GM18870 (cell line): Measurements from ENCODE around the gene TRIM8.

ENCODE experiments used
- ATAC-seq: cut with Tn5 transposase; IDR thresholded peaks from one replicate; pipeline ENCODE4 v1.9.1; 2021; ENCODE audit warnings: moderate library complexity; ENCODE audit not compliant: unreplicated experiment

Gene TRIM8

DNA sequence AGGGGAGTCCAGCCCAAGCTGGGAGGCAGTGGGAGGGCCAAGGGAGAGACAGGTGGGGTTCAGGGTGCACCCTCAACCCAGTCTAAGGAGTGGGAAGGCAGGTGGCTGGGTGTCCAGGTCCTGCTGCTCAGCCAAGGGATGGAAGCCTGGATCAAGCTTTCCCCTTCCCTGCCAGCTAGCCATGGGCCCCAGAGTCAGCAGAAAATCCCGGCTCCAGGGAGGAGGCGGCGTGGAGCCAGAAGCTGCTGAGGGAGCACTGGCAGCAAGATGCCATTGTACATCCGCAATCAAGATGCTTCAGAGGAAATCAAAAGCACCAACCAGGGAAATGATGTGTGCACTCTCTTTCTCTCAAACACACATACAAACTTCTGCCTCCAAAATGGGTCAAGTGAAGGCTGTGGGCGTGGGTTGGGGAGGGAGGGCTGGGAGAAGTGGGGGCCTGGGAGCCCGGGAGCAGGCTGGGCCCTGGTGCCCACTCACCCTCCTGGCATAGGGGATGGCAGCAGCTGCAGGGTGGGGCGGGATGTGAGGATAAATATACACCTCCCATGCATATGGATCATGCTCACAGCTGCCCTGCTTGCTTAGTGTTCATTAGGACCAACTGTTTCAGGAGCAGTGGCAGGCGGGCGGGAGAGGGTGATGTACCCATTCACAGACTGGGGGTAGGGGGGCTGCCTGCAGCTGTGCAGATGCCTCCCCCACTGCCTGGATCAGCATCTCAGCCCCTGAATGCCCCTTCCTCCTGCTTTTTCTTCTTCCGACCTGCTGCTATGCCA lies 24.2 kb downstream of the TRIM8 start:
- no peak for ATAC-seq

DNA sequence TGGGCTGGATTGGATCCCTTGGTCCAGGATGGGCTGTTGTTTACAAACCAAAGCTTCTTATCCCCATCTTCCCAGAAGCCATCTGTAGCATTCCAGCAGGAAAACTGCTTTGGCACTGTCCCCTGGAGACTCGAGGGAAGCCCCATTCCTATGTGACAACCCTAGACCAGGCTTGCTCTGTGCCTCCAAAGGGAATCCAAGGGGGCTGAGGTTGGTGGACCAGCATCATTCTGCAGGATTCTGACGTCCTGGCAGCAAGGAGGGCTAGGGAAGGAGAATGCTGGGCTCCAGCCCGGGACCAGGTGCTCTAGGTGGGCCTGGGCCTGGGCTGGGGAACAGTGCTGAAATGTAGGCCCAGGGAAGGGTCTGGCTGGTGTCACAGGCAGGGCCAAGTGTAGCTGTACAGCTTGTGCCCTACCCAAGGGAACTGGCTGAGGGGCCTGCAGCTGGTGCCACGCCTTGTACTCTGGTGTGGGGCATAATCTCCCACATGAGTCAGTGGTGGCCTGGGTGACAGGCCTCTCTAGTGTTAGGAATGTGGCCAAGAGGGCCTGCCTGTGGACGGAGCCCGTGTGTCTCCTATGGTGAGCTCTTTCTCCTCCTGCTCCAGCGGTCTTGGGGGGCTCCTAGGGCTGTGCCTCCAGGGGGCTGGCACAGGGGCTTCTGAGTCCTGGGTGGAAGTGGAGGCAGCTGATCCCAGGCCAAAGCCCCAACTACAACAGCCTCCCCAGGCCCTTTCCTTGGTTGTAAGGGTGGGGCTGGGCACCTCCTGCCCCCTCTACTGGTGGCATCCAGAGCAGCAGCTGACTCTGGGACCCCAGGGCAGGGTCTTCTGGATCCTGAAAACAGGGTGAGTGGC lies 25.2 kb downstream of the TRIM8 start:
- no peak for ATAC-seq

DNA sequence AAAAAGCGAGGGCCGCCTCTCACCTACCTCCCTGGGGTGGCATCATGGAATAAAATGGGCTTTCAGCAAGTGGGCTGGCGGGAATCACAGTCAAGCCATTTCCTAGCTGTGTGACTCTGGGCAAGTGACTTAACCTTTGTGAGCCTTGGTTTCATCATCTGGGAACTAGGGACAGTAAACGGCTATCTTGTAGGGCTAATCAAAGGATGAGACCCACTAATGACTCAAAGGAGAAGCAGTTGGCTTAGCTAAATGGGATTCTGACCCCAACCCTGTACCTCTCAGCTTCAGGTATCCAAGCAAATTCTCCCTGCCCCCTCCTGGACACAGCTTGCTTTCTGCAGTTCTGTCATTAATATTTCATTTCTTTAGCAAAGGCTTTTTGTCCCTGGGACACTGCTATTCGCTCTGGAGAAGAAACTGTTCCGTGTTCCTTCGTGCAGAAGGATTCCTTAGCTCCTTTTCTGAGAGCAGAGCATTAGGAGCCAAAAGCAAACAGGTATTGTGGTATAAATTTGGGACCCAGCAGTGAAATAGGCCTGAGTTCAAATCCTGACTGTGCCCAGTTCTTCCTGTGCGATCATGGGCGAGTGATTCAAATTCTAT lies 25.9 kb downstream of the TRIM8 start:
- no peak for ATAC-seq

DNA sequence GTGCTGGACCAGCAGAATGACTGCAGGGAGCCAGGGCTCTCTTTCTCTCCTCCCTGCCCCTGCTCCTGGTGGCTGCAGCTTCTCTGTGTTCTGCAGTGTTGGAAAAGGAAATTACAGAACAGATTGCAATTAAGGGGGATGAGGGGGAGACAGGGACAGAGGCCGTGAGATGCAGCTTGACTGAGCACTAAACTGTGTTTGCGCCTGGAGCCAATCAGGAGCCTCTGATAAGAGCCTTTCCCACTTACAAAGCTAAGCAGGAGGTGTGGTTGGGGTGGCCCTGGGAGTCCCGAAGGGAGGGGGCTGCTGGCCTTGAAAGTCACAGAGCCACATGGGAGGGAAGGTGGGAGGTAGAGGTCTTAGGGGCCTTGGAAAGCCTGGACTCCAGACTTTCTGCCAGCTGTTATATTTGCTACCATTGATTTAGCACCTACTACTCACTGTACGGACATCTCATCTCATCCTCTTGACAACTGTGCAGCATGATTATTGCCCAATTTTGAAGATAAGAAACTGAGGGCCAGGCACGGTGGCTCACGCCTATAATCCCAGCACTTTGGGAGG lies 26.7 kb downstream of the TRIM8 start:
- ATAC-seq: no peak

DNA sequence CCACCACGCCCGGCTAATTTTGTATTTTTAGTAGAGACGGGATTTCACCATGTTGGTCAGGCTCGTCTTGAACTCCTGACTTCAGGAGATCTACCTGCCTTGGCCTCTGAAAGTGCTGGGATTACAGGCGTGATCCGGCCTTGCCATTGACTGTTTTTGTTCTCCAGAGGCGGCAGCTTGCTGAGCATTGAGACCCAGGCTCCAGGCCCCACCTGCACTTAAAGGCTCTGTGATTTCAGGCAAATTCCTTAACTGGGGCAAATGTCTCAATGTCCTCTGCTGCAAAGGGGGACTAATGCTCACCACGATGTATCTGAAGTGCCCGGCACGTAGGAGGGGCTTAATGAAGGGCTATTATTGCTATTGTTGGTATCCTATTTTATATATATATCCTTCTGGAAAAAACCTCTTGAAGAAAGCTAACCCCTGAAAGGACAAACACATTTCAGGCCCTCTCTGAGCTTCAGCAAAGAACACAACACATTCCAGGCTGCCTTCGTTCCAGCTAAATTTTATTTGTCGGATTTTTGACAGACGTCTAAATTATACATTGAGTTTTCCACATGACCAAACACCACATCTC lies 29.0 kb downstream of the TRIM8 start:
- no peak for ATAC-seq

DNA sequence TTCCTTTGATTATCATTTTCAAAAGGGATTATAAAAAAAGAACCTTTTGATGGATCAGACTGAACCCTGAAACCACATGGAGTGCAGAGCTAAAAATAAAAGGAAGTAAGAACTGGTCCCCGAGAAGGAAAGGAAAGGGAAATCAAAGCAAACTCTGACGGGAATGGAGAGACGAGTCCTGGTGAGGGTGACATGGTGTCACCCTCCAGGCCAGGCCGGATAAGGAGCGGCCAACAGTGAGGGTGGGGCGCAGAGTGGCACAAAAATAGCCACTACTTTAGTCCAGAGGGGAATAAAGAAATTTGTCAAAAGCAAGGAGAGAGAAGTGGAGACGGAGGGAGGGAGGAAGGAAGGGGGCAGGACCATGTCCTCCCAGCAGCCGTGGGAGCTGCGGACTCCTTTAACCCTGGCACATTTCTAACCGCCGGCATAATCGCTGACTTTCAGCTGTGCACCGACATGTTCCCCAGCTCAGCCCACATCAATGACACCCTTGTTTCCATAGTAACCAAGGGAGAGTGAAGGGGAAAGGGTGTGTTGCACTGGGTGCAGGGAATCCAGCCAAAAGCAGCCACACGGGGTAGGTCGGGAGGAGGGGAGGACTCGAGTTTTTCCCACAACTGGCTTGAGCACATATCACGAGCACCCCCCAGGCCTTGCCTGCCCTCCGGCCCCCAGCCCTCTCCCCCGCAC lies 29.7 kb downstream of the TRIM8 start:
- no peak for ATAC-seq

DNA sequence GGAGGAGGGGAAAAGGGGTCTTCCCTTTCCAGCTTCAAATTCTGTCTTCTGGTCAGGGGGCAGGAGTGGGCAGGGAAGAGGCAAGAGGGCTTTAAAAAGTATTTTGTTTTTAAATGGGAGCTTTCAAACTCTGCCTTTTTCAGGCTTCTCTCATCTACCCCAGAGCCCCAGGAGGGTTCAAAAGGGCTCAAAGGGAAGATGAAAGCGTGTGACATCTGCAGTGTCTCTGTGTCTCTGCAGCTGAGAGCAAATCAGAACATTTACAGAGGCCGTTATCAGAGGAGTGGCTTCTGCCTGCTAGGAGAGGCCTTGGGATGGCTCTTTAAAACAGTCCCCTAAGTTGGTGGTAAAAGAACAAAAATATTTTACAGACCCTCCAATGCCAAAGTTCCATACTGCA lies 30.3 kb downstream of the TRIM8 start:
- ATAC-seq: no peak

DNA sequence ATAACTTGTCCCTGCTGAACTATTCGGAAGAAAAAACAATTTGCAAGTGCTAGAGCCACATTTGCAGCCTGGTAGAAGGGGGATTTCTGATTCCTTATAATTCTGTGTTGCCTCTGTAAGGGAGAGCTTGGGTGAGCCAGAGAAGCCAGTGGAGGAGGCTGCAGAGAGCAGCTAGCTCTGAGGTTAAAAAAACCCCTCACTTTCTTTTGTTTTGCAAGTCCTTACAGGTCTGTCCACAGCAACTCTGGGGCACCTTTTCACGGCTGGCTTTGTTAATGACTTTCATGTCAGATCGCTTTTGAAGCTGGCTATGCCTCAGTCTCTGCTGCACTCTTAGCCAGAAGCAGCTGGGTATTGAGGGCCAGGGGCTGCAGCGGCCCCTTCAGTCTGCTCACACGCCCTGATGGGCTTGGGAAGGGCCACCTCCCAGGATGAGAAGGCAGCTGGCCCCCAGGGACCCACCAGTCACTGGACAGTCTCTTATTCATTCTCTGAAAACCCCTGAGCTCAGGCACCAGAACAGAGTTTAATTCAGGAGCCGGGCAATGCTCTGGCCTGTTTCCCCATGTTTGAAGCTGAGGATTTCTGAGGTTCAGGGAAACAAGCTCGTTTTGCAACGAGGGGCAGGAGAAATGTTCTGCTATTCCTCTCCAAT lies 30.9 kb downstream of the TRIM8 start:
- ATAC-seq: no peak

DNA sequence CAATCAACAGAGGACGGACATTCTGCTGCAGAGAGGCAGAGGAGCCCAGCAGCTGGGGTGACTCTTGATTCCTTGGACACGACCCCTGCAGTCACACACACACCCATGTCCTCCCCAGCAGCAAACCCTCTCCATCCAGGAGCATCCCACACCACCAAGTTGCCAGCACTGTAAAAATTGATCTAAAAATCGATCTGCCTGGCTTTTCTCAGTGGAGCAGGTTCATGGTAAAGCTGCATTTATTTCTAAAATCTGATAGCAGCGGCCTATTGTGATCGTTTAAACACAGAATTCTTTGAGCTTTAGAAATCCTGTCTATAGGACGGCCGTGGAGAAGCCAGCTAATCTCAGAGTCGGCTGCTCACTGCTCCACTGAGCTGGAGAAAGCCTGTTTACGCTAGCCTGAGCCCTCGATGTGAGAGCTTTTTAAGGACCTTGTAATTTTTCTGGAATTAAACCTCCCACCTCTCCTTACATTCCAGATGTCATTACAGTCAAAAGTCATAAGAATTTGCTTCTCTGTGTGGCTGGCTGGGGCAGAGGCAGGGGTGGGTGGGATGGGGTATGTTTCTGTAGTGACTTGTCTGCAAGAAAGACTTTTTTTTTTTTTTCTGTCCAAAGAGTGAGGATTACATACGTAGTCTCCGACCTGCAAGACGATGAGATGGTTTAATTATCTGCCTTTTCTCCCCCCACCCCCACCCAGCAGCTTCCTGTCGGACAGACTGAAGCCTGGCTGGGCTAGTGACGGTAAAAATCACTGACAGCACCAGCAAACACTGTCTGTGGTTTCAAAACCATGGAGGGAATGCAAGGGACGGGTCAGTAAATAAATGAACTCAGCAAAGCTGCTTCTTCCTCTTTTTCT lies 31.6 kb downstream of the TRIM8 start:
- ATAC-seq: no peak

DNA sequence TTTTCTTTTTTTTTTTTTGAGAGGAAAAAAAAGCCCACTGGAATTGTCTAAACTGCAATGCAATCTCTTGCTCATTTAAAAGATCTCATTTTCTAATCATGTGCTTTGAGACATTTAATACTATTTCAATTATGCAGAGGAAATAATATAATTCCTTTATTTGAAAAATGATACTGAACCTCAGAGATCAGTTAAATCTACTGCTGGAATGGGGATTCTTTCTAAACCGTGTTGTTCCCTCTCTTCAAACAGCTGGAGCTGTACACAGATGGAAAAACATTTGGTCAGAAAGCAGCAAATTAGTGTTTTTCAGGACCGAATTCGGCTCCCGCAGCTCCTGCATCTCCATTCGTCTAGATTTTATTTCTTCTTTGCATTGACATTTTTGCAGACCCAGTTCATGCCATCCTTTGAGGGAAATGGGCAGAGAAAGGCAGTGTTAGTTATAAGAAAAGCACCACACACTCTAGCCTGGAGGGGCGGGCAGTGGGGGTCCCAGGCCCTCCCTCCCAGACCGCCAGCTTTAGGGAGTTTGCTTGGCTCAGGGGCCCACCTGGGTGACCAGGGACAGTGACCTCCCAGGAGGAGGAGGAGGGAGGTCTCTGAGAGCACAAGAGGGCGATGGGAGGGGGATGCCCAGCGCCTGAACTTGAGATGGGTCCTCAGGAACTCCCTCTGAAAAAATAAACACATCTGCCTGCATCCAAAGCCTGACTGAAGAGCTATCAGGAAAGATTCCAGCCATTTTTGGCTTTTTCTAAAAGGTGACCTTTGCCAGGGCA lies 32.4 kb downstream of the TRIM8 start:
- no peak for ATAC-seq

DNA sequence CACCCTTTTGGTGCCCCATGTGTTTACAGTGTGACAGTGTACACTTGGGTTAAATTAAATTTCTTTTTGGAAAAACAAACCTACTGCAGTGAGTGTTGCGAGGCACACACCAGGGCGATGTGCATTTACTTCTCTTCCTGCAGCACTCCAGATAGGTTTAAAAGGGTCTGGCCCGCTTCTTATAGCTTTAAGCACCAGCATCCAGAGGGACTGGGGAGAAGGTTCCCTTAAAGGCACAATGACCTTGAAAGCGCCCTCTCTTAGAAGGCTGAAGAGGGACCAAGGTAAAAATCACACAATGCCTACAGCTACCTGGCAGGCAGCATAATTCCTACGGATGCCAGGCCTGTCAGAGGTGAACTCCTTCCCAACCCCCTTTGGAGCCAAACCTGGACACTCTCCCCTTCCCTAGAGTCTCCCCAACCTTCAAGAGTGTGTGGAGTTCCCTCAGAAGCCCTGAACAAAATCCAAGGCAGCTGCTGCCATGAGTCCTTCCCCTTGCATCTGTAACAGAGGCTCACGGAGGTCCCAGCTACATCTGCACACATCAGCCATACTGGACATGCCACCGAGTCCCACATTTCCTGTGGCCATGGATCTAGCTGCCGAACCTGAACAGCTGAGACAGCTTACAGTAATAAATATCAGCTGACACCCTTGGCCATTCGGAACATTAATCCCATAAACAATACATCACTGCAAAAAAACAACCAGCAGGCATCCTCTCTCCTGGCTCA lies 33.2 kb downstream of the TRIM8 start:
- no peak for ATAC-seq

DNA sequence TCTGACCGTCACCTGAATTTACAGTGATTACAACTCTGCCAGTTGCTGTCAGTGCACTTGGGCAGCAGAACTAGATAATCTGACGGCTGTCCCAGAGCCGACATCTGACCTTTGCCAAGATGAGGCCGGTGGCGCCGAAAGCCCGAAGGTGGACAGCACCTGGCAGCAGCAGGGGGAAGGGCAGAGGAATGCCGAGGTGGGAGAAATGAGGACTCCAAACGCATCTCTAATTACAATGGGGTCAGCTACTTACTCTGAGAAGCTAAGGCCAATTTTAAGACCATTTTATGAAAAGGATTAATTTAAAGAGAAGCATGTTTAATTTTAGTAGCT lies 33.8 kb downstream of the TRIM8 start:
- no peak for ATAC-seq

DNA sequence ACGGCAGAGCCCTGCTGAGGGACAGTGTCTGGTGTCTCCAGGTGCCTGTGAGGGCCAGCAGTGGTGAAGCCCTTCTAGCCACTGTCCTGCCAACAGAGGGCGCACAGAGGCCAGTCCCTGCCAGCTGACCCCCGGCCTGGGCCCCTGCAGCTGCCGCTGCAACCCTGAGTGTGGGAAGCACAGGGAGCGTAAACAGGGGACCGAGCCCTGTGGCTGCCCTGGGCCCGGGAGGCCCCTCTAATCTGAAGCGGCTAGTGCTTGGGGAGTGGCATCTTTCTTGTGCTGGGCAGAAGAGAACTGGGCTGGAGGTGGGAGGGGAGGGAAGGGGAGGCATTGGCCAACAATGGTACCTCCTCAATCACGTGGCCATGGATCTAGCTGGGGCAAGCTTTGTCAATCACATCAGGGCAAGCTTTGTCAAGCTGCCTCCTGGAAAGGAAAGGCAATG lies 34.6 kb downstream of the TRIM8 start:
- no peak for ATAC-seq

DNA sequence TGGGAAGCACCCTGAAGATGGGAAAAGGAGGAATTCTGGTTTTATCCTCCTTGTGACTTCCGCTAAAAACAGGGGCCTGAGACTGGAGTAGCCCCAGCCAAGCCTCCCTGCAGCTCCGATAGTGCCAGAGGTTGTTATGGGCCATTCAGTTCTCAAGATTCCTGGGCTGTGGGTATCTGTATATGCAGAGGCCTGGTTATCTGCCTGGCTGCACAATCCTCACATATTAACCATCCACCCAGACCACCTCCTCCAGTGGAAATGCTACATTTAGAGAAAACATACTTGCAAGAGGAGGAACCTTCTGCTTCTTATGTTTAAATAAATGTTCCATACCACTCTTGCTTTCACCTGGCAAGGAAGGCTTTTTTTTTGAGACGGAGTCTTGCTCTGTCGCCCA lies 35.3 kb downstream of the TRIM8 start:
- ATAC-seq: no peak

DNA sequence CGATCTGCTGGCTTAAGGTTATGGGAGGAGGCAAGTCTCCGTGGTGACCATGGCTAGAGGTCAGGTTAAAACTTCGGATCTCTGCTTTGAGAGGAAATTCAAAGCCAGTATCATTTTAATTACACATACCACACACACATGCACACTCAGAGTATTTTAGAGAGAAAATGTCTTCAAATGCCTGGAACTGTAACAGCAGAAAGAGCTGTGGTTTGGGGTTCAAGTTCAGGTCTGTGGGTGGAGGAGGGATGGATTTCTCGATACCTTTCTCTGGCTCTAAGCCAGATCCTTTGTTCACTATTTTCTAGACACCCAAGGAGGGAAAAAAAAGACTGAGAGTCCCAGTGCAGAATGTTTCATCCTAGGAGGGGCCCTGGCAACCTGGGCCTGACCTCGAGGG lies 37.4 kb downstream of the TRIM8 start:
- ATAC-seq: no peak

DNA sequence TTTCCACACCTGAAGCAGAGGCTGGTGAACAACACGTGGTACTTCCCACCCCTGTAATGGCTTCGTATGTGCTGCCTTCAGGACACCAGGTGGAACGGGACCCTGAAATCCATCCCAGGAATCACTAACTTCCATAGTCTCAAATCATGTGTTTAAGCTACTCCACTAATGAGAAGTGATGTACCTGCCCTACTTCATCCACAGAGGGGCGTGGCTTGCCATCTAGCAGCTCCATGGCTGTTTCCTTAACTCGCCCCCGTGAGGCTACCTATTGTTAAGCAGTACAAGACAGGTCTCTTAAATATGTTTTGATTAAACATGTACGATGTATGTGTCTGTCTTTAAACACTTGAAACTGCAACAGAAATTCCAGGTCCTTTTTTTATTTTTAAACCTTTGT lies 38.1 kb downstream of the TRIM8 start:
- ATAC-seq: no peak

DNA sequence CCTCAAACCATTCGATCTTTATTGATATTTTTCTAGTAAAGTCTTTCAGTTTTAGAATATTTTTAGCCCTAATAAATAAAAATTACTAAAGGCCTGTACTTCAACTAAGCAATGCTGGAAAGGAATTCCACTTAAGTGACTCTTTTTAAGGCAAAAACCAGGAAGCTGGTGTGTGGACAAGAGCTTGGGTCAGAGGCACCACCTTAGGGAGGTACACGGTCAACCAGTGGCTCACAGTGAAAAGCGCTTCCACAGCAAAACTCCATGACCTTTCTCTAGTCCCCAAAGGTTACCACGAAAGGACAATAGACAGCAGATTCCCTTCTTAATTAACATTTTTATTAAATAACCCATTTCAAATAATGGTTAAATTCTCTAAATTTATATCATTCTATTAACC lies 38.7 kb downstream of the TRIM8 start:
- no peak for ATAC-seq

DNA sequence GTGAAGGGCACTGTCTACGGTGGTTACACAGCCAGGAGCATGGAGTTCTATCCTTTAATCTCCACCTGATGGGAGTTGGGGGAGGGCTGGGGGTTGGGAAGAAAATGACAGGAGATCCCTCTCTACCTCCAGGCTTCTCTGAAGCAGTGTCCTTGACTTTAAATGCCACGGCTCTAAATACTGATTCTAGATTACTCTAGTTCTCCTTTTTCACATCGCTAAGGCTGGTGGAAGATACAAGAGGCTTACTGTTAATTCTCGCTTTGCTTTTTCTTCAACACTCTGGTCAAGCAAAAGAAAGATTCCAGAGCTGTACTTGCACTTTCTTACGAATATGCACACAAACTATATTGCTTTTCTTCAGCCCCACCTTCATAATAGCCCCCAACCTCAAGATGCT lies 39.5 kb downstream of the TRIM8 start:
- ATAC-seq: no peak
